CD4-positive, alpha-beta T cell treated with Interferon gamma for 1 hour (primary cell): ENCODE data around the gene TPGS1.

Source experiments
- DNase-seq: peaks from one replicate; pipeline ENCODE4 v3.0.0-alpha.2; 2020

Gene TPGS1

DNA sequence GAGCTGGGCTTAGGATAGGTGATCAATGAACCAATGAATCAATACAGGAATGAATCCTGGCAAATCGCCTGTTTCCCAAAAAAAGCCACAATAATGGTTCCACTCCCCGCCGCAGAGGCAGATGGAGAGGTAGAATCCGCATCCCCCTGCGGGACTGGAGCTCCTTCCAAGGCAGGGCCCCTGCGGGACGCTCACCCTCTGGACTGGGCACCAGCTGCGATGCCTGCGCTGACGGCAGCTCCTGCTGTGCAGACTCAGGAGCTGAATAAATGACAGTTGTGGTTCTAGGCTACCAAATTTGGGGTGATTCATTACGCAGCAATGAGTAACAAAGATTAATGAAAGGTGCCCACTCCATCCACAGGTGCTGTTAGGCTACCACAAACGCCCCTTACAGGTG is 15.4 kb downstream of the TPGS1 start:
- DNase-seq = no peak

DNA sequence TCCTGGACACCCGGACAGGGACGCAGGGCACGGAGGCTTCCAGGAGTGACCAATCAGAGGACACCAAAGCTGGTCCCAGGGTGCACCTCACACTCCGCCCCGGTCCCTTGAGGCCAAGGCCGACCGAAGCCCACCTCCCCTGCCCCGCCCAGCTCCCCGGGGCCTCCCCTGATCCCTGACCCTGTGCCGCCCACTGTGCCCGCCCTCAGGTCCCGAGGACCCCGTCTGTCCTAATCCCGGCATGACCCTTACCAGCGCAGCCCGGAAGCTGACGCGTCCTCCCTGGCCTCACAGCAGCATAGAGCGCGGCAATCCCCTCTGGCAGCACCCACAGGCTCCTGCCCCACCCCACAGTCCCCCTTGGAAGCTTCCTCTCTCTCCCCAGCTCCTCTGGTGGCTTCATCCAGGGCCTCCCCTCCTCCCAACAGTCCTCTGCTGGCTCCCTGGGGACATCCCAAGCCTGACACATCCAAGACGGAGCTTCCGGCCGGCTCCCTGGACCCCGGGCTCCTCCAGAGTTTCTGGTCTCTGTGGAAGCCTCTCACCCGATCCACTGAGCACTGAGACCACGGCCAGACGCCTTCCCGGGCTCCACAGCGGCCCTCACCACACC is 16.9 kb downstream of the TPGS1 start:
- no peak for DNase-seq

DNA sequence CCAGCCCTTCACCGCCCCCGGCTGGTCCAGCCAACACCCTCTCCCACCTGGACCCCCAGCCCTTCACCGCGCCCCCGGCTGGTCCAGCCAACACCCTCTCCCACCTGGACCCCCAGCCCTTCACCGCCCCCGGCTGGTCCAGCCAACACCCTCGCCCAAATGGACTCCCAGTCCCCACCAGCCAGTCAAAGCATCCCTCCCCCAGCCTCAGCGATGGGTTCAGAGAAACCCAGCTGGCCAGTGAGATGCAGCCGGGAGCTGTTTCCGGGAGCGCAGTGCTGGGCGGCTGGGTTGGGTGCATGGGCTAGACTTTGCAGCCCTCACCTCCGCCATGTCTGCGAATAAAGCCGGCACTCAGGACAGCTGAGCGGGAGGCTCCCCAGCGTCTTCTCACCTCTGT is 17.7 kb downstream of the TPGS1 start:
- no peak for DNase-seq

DNA sequence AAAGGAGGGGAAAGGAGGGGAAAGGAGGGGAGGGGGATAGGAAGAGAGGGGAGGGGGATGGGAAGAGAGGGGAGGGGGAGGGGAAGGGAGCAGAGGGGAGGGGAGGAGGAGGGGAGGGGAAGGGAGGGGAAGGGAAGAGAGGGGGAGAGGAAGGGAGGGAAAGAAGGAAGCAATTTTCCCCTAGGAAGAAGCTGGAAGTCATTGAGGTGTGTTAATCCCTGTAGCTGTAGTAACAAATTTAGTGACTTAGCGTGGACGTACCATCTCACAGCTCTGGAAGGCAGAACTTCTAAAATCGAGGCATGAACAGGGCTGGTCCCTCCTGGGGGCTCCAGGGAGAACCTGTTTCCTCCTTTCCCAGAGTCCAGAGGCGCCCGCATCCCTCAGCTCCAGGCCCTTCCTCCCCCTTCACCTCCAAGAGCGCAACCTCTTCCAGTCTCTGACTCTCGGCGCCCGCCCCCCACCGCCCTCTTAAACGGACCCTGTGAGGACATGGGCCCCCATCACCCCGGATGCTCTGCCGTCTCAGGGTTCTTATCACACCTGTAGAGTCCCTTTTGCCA is 18.6 kb downstream of the TPGS1 start:
- no peak for DNase-seq

DNA sequence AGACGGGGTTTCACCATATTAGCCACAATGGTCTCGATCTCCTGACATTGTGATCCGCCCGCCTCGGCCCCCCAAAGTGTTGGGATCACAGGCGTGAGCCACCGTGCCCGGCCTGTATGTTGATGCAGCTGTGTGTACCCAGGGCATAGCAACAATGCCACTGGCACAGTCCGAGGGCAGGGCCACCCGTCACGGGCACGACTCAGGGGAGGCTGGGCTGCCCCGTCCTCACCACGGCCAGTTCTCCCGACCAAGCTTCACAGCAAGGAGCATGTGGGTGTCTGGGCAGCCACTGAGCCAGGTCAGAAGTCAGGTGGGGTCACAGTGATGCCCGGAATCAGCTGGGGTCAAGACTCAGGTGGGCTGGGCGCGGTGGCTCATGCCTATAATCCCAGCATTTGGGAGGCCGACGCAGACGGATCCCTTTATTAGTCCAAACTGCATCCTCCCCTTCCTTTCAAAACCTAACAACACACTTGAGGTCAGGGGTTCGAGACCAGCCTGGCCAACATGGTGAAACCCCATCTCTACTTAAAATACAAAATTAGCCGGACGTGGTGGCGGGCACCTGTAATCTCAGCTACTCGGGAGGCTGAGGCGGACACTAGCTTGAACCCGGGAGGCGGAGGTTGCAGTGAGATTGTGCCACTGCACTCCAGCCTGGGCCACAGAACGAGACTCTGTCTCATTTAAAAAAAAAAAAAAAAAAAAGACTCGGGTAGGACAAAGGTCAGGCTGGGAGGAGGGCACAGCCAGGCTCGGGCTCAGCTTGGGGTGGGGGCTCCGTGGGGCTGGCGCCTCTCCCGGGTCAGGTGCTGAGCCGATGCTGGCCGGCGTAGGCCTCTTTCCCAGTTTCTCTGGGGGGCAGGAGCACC is 23.1 kb downstream of the TPGS1 start:
- no peak for DNase-seq

DNA sequence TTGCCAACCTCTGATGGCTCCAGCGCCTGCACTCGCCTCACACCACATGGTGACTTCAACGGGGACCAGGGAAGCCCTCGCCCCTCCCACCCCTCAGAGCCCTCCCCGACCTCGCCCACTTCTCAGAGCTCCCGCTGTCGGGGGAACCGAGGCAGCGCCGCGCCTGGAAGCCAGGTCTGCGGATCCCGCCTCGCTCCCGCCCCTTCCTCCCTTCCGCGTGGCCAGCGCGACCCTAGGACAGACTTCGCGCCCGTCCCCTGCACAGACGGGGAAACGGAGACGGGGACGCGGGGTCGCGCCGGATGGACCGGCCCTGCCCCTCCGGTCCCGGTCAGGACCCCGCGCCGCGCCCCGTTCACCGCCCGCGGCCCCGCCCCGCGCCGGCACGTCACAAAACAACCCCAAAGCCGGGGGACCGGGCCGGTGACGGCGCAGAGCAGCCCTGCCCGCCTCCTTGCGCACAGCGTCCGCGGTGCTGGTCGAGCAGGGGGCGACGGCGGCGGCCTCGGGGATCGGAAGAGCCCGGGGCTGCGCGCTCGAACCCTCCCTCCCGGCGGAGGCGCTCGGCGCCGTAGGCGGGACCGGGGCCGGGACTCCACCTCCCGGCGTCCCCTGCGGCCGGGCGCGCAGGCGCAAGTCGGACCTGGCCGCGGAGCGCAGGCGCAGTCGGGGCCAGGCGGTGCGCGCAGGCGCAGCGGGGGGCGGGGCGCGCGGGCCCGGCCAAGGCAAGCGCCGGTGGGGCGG is 23.9 kb downstream of the TPGS1 start:
- DNase-seq = peak; percentile 87

DNA sequence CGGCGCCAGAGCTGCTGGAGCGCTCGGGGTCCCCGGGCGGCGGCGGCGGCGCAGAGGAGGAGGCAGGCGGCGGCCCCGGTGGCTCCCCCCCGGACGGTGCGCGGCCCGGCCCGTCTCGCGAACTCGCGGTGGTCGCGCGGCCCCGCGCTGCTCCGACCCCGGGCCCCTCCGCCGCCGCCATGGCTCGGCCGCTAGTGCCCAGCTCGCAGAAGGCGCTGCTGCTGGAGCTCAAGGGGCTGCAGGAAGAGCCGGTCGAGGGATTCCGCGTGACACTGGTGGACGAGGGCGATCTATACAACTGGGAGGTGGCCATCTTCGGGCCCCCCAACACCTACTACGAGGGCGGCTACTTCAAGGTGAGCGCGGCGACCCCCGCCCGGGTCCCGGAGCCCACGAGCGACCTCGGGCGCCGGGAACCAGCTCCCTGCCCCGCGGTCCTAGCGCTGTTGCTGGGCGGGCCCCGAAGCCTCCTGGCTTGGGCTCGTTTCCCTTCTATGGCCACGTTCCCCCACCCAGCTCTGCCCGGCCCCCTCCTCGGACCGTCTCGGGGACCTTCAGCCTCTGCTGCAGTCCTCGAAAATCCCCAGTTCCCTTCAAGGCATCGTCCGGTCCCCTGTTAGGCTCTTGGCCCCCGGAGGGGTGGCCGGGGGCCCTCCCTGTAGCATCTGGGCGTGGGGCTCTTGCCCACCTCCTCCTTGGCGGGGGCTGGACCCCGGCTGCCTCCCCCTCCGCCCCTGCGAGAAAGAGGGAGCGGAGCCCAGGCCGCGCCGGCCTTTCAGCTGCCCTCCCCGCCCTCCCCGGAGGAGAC is 24.7 kb downstream of the TPGS1 start, which contains the start of gene CDC34:
CDC34 (plus strand) TSS at position 8 of the 808 bp plus-strand sequence; CDS start at position 180, 172 bp downstream.
- DNase-seq = no peak

DNA sequence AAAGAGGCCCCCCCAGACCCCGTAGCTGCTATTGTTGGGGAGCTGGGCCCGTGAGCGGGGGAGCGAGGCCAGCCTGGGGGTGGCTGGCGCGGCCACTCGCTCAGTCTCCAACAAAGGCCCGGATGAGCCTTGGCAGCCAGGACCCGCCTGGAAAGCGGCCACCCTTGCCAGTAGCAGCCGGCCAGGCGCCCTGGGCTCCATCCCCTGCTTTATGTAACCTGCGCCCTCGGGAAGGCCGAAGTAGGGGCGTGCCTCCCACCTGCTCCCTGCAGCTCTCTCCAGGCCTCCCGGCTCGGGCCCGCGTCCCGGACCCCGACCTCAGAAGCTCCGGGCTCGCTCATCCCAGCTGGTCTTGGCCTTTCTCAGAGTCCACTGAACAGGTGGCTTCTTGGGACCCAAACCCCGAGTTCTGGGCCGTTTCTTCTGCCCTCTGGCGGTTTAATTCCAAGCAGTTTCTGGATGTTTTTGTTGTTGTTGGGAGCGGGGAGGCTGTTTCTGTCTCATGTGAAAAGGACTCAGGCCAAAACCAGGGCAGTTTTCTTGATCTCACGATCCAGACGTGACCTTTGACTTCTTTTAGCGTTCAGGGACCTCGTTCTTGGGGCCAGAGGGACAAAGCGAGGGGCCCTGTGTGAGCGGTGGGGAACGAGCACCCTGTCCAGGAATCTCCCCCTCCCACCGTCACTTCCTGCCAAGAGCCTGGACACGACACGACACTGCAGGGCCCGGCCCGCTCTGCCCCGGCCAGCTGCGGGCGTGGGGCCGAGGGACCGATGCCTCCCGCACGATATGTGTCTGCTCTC is 25.5 kb downstream of the TPGS1 start:
- DNase-seq = peak; percentile 36

DNA sequence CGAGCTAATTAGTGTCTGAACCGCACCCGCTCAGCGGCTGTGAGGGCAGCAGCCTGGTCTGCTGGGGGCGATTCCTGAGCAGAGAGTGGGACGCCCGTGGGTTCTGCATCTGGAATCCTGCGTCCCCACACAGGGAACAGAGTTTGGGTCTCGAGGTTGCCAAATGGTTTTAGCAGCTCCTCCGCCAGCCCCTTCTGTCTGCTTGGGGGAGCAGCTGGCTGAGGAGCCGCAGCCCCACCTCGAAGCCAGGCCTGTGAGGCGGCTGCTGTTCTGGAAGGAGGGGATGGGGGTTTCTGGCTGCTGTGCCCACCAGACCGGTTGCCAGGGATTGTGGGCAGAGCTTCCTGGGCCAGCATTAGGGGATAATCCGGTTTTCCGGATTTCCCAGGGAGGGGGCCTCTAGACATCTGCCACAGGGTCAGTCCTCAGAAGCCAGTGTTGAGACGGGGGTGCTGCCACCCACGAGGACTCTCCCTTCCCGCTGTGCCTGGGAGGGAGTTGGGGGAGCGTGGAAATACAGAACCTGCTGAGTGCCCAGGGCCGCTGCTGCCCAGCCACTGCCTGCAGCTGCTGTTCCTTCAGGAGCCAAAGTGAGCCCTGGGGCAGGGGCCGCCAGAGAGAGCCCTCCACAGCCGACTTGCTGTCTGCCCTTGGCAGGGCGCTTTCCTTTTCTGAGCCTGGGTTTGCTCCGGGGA is 26.2 kb downstream of the TPGS1 start:
- DNase-seq = no peak

DNA sequence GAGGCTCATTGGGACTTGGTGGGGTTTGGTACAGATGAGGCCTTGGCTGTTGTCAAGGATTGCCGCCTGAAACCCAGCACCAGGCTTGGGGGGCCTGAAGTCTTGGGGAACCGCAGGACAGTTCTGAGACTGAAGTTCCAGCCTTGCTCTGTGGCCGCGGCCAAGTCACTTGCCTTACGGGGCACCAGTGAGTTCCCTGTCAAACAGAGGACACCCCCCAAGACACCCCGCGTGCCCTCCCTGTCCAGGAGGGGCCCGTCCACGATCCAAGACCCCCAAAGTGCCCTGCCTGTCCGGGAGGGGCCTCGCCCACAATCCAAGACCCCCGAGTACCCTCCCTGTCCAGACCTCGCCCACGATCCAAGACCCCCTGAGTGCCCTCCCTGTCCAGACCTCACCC is 26.8 kb downstream of the TPGS1 start:
- DNase-seq = no peak

DNA sequence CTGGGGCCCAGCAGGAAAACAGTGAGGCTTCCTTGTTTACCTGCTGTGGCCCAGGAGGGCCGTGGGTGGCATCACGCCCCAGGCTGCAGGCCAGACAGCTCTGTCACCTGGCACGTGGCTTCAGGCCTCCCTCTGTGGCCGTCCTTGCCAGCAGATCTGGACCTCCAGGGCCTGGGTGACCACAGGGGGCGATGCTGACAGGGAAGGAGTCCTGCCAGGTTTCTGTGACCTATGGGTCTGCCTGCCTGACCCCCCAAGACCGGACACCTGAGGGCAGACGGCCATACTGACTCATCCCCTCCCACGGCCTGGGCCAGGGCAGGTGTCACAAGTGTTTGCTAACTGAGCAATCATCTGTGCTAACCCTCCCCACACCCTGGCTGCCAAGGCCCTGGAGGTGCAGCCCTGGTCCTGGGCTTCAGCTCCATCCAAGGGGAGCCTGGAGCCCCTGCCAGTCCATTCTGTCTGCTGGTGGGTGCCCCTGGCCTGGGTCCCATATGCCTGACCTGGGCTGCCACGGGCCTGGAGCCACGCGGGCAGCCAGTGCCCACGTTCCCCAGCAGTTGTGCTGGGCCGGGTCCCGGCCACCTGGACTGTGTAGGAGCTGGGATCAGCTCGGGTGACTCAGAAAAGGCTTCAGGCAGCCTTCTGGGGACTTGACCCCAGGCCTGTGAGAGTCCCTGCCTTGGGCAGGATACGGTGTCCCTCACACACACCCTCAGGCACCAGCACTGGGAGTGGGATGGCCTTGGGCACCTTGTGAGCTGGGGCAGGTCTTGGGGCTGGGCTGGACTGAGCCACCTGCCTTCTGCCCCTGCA is 27.9 kb downstream of the TPGS1 start:
- DNase-seq = no peak

DNA sequence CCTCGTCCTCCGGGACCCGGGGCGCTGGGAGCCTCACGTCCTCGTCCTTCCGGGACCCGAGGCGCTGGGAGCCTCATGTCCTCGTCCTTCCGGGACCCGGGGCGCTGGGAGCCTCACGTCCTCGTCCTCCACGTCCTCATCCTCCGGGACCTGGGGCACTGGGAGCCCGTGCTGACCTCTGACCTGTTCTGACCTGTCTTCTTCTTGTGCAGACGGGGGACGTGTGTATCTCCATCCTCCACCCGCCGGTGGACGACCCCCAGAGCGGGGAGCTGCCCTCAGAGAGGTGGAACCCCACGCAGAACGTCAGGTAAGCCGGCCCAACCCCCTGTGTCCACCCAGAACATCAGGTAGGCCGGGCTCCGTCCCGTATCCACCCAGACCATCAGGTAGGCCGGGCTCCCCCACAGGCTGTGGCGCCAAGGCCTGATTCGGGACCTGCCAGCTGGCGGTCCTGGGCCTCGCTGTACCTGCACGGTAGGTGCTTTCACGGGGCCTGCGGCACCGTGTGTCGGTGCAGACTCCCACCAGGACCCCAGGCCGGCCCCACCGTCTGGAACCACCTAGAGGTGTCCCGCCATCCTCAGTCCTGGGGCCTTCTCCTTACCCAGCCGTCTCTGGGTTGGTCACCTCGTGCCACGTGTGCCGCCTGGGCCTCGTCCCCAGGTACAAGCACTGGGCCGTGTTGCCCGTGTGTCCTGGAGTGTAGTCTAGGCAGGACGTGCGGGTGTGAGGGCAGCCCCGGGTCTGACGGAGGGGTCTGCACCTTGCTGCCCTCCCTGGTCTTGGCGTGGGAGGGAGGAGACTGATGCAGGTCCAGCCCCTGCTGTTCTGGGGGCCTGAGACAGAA is 29.0 kb downstream of the TPGS1 start:
- DNase-seq = no peak

DNA sequence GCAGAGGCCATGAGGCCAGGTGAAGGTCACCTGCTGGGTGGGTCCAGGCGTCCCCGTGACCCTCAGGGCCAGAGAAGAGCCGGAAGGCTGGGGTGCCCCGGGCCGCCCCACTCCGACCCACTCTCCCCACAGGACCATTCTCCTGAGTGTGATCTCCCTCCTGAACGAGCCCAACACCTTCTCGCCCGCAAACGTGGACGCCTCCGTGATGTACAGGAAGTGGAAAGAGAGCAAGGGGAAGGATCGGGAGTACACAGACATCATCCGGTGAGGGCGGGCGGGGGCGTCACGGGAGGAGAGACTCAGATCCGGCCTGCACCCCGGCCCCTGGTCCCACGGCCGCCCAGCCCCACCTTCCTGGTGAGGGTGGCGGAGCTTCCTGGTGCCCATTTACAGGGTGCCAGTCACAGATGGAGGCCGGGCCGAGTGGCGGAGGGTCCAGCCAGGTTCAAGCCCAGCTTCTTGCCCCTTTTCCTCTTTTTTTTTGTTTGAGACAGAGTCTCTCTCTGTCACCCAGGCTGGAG is 29.6 kb downstream of the TPGS1 start:
- DNase-seq = no peak

DNA sequence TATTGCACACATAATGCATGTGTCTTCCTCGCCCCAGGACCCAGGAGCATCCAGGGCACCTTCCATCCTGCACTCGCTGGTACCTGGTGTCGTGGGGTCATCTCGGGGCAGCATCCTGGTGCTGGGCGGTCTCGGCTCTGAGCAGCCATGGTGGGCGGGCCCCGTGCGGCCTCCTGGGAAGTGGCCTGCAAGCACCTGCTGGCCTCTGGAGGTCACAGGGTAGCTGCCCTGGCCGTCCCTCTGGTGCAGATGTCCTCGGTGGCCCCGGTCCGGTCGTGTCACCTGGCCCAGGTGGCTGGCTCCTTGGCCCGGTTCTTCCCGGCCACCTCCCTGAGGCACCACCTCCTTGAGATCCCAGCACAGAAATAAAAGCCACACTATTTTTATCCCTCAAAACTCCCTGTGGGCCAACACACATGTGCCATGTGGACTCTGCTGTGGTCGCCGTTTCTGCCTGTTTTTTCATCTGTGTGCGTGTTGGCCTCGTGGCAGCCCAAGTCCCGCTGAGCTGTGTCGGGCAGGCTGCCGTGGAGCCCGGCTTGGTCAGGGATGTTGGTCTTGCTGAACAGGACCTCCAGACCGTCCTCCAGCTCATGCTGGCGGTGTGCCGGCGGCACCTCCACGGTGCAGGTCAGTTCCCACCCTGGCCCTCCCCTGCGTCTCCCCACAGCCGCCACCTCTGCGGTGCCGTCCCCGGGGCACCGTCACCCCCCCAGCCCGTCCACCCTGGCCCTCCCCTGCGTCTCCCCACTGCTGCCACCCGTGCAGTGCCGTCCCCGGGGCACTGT is 31.5 kb downstream of the TPGS1 start:
- no peak for DNase-seq

DNA sequence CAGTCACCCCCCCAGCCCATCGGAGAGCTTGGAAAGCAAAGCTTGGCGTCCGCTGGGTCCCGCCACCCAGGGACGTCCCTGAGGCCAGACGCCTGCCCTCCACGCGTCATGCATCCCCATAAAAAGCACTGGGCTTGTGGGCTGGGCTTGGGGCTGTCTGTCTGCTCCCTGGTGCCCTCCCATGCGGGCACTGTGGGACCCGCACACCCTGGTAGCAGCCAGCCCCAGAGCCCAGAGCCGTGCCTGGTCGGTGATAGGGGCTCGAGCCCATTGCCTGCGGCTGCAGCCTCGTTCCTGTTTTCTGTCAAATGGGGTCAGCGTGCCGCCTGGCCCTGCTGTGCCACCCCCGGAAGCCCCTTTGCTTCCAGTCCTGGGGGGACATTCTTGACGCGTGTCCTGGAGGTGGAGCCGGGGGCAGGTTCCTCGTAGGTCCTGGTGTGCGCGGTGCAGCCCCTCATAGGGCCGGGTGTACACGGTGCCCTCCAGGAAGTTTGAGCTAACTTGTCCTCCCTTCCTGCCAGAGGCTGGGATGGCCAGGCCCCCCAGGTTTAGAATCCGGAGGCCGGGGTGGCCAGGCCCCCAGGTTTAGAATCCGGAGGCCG is 32.2 kb downstream of the TPGS1 start:
- DNase-seq = no peak

DNA sequence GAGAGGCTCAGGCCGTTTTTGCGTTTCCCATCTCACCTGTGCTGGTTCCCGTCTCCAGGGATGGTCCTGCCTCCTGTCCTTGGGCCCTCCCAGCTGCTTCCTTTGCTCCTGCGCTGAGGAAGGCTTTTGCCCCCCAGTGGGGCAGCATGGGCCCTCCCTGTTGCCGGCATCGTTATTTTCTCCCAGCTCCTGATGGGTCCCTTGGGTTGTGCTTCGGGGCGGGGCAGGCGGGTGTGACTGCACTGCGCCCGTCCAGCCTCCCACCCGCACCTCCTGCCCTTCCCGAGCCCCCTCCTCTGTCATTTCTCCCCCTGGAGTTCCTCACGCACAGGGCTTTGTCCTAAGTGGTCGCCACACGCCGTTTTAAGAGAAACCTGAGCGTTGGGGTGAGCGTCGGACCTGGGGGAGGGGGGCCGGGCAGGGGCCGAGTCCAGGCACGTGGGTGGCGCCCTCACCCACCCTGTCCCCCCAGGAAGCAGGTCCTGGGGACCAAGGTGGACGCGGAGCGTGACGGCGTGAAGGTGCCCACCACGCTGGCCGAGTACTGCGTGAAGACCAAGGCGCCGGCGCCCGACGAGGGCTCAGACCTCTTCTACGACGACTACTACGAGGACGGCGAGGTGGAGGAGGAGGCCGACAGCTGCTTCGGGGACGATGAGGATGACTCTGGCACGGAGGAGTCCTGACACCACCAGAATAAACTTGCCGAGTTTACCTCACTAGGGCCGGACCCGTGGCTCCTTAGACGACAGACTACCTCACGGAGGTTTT is 33.8 kb downstream of the TPGS1 start:
- DNase-seq = no peak

DNA sequence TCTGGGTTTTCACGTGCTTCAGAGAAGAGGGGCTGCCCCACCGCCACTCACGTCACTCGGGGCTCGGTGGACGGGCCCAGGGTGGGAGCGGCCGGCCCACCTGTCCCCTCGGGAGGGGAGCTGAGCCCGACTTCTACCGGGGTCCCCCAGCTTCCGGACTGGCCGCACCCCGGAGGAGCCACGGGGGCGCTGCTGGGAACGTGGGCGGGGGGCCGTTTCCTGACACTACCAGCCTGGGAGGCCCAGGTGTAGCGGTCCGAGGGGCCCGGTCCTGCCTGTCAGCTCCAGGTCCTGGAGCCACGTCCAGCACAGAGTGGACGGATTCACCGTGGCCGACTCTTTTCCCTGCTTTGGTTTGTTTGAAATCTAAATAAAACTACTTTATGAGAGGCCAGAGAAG is 34.4 kb downstream of the TPGS1 start:
- no peak for DNase-seq
